Neural cell (in vitro differentiated cells): Measurements from ENCODE around the gene KCTD18. TPM values are rescaled to one million over a fixed set of nuclear protein-coding genes. Genes with fewer than 3 reads are reported as not detected.

Source experiments
- H2AFZ ChIP-seq: fragments of 200-600, 300-800 bp; sonication (generic), shearing (Covaris generic); 2 replicates; pipeline ENCODE4 v1.6.0; 2014; ENCODE audit warnings: low read depth, mild to moderate bottlenecking, antibody characterized with exemption, low read length, moderate library complexity
- H3F3A ChIP-seq: fragments of 200-600 bp; shearing (Covaris generic); 2 replicates; pipeline ENCODE4 v1.6.1; 2016; ENCODE audit warnings: mild to moderate bottlenecking, moderate library complexity, mixed read lengths, antibody characterized with exemption, low read length; ENCODE audit not compliant: insufficient read depth, poor library complexity, severe bottlenecking
- H3K27ac ChIP-seq: fragments of 200-600, 300-800 bp; sonication (generic), shearing (Covaris generic); 2 replicates; pipeline ENCODE4 v1.5.1; 2014; ENCODE audit warnings: mild to moderate bottlenecking, low read length, moderate library complexity
- H3K27me3 ChIP-seq: fragments of 300-800, 200-600 bp; sonication (generic), shearing (Covaris generic); 2 replicates; pipeline ENCODE4 v1.6.0; 2014; ENCODE audit warnings: mild to moderate bottlenecking, low read depth, low read length, moderate library complexity; ENCODE audit not compliant: insufficient read depth
- H3K36me3 ChIP-seq: fragments of 300-800, 200-600 bp; sonication (generic), shearing (Covaris generic); 2 replicates; pipeline ENCODE4 v1.5.1; 2014; ENCODE audit warnings: mild to moderate bottlenecking, antibody characterized with exemption, low read length, moderate library complexity; ENCODE audit not compliant: insufficient read depth
- H3K4me2 ChIP-seq: fragments of 300-800, 200-600 bp; sonication (generic), shearing (Covaris generic); 2 replicates; pipeline ENCODE4 v1.6.0; 2014; ENCODE audit warnings: mild to moderate bottlenecking, low read length
- H3K4me3 ChIP-seq: fragments of 300-800, 200-600 bp; sonication (generic), shearing (Covaris generic); 2 replicates; pipeline ENCODE4 v1.5.1; 2014; ENCODE audit warnings: mild to moderate bottlenecking, low read length, moderate library complexity
- H3K79me2 ChIP-seq: fragments of 200-600 bp; shearing (Covaris generic); replicated peaks from 2 replicates; pipeline ENCODE4 v1.6.0; 2014; ENCODE audit warnings: mild to moderate bottlenecking, low read length, moderate library complexity; ENCODE audit not compliant: insufficient read depth
- H3K9ac ChIP-seq: fragments of 300-800, 200-600 bp; sonication (generic), shearing (Covaris generic); 2 replicates; pipeline ENCODE4 v1.6.1; 2016; ENCODE audit warnings: mild to moderate bottlenecking, low read length, mixed read lengths
- H3K9me2 ChIP-seq: fragments of 200-600 bp; shearing (Covaris generic); 2 replicates; pipeline ENCODE4 v1.6.1; 2016; ENCODE audit warnings: mild to moderate bottlenecking, low read length, mixed read lengths; ENCODE audit not compliant: insufficient read depth
- H3K9me3 ChIP-seq: fragments of 200-600, 300-800 bp; sonication (generic), shearing (Covaris generic); 2 replicates; pipeline ENCODE4 v1.6.1; 2016; ENCODE audit warnings: mild to moderate bottlenecking, mixed run types, low read length, moderate library complexity, mixed read lengths
- H4K20me1 ChIP-seq: fragments of 200-600 bp; shearing (Covaris generic); 2 replicates; pipeline ENCODE4 v1.6.1; 2016; ENCODE audit warnings: mild to moderate bottlenecking, mixed run types; ENCODE audit not compliant: insufficient read depth
- CTCF ChIP-seq: fragments of 450-650 bp; IDR thresholded peaks from 2 replicates; pipeline ENCODE4 v1.5.1; 2014; ENCODE audit warnings: antibody characterized with exemption, mild to moderate bottlenecking, moderate library complexity; ENCODE audit not compliant: poor library complexity, severe bottlenecking
- EP300 ChIP-seq: fragments of 450-650 bp; conservative IDR thresholded peaks from 2 replicates; pipeline ENCODE4 v1.6.1; 2014; ENCODE audit warnings: antibody characterized with exemption, mild to moderate bottlenecking, moderate library complexity; ENCODE audit not compliant: poor library complexity, severe bottlenecking
- EZH2 ChIP-seq: fragments of 200-600, 300-800 bp; shearing (Covaris generic), sonication (generic); IDR thresholded peaks from 2 replicates; pipeline ENCODE4 v1.6.1; 2014; ENCODE audit warnings: antibody characterized with exemption, low read length, borderline replicate concordance, mild to moderate bottlenecking; ENCODE audit not compliant: insufficient read depth, poor library complexity, severe bottlenecking
- MXI1 ChIP-seq: fragments of 450-650 bp; conservative IDR thresholded peaks from 2 replicates; pipeline ENCODE4 v1.6.1; 2014; ENCODE audit warnings: antibody characterized with exemption, mild to moderate bottlenecking; ENCODE audit not compliant: poor library complexity, severe bottlenecking
- POLR2AphosphoS5 ChIP-seq: IDR thresholded peaks from 2 replicates; pipeline ENCODE4 v1.6.1; 2012
- RAD21 ChIP-seq: fragments of 450-650 bp; conservative IDR thresholded peaks from 2 replicates; pipeline ENCODE4 v1.6.1; 2014; ENCODE audit warnings: antibody characterized with exemption, mild to moderate bottlenecking, moderate library complexity
- REST ChIP-seq: IDR thresholded peaks from 2 replicates; pipeline ENCODE4 v1.6.1; 2012; ENCODE audit warnings: borderline replicate concordance
- SMC3 ChIP-seq: fragments of 450-650 bp; conservative IDR thresholded peaks from 2 replicates; pipeline ENCODE4 v1.6.1; 2014; ENCODE audit warnings: antibody characterized with exemption, mild to moderate bottlenecking, moderate library complexity; ENCODE audit not compliant: poor library complexity
- TAF1 ChIP-seq: IDR thresholded peaks from 2 replicates; pipeline ENCODE4 v1.6.1; 2012; ENCODE audit warnings: low read depth
- polyA plus RNA-seq: library from polyadenylated mRNA; depleted of rRNA; stranded (reverse); fragments of >200 nt; gene quantifications from 2 replicates; pipeline ENCODE4 v1.2.3, GENCODE V29; 2014

The KCTD18 gene
- polyA plus RNA-seq, 1 donor from 2014 or later, result 17.0 TPM

GRCh38 chr2:200506679-200507078 lies 3.2 kb downstream of the KCTD18 start:
- no peaks in the 10 kb centered on the region for H3F3A ChIP-seq
- H3K27me3 ChIP-seq, result no peaks in the 10 kb centered on the region
- H3K79me2 ChIP-seq, result peaks cover 4% of the 10 kb centered on the region
- H3K36me3 ChIP-seq, result no peaks in the 10 kb centered on the region
- no peak overlapping the region for H3K4me3 ChIP-seq
- no peak overlapping the region for H2AFZ ChIP-seq
- no peaks in the 10 kb centered on the region for H3K9me2 ChIP-seq
- TF ChIP-seq MXI1, result no peak
- TF ChIP-seq REST, result no peak
- no peak for TF ChIP-seq EP300
- no peak for TF ChIP-seq TAF1
- no peak for TF ChIP-seq CTCF
- TF ChIP-seq POLR2AphosphoS5, result no peak
- no peak for TF ChIP-seq SMC3
- TF ChIP-seq EZH2, result no peak
- TF ChIP-seq RAD21, result no peak
- no peaks in the 10 kb centered on the region for H3K9me3 ChIP-seq
- H3K4me2 ChIP-seq, result no peak overlapping the region
- no peak overlapping the region for H3K27ac ChIP-seq
- H3K9ac ChIP-seq, result no peak overlapping the region
- H4K20me1 ChIP-seq, result no peaks in the 10 kb centered on the region

GRCh38 chr2:200502196-200502595 lies 7.7 kb downstream of the KCTD18 start:
- H3K9me2 ChIP-seq, result no peaks in the 10 kb centered on the region
- no peaks in the 10 kb centered on the region for H3F3A ChIP-seq
- H3K9me3 ChIP-seq, result no peaks in the 10 kb centered on the region
- H2AFZ ChIP-seq, result no peak overlapping the region
- H3K9ac ChIP-seq, result no peak overlapping the region
- H4K20me1 ChIP-seq, result no peaks in the 10 kb centered on the region
- TF ChIP-seq MXI1, result no peak
- TF ChIP-seq TAF1, result no peak
- TF ChIP-seq REST, result no peak
- no peaks in the 10 kb centered on the region for H3K79me2 ChIP-seq
- H3K36me3 ChIP-seq, result no peaks in the 10 kb centered on the region
- no peak overlapping the region for H3K27ac ChIP-seq
- H3K27me3 ChIP-seq, result no peaks in the 10 kb centered on the region
- H3K4me3 ChIP-seq, result no peak overlapping the region
- H3K4me2 ChIP-seq, result no peak overlapping the region
